ENCODE measurements around the gene SESTD1. TPM values are rescaled to one million over a fixed set of nuclear protein-coding genes. Genes with fewer than 3 reads are reported as not detected.
"Not testable (repeated sequence)": the region's sequence is repeated elsewhere in the genome, so short reads cannot be mapped to it uniquely, and the experiment has no call there.

The SESTD1 gene
- total RNA-seq, 2 experiments from 2014 or later: 4.0 to 7.7 TPM

DNA sequence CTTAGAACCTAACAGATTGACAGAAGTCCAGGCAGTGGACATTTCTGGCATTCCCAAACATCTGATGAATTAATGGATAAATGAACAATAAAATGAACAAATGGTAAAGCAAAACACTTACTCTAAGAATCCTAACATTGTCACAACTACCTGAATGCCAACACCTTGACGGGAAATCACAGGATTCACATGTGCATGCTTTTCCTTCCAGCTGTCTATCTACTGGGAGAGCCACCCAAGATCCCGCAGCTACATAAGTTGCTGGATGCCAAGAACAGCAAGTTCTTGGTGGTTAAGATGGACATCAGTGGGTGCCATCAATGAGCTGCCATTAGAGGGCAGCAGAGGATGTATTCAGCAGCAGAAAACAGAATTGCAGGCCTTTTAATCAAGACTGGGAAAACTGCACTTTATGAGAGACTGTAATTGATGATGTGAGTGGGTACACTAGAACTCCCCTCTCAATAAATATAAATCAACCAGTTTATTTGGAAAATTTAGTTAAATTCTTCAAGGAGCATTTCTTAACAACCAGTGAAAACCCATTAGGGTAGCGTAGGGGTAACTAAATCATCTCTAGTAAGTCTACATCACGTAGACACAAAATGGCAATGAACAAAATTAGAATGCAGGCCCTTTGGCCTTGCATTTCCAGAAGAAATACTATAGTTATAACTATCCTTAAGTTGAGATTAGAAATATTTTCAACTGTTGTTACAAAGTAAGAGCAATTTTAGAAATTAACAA is 45.6 kb downstream of the SESTD1 start:
- Mint-ChIP-seq H3K36me3 (no peaks in the 10 kb centered on the region), H3K9me3 (ENCODE audit: low read depth) (no peaks in the 10 kb centered on the region), H3K27me3 (no peaks in the 10 kb centered on the region), H3K4me3 (no peak overlapping the region), H3K4me1 (no peaks in the 10 kb centered on the region), H3K27ac (no peak overlapping the region)
- CTCF ChIA-PET: interaction anchor here (0.6 to 1.4 kb wide), 2 partner anchors 30 to 249 kb away, joined by 3 read pairs; no protein-coding TSS in a partner anchor
- no peak for ATAC-seq
- DNase-seq: peak; percentile 53

DNA sequence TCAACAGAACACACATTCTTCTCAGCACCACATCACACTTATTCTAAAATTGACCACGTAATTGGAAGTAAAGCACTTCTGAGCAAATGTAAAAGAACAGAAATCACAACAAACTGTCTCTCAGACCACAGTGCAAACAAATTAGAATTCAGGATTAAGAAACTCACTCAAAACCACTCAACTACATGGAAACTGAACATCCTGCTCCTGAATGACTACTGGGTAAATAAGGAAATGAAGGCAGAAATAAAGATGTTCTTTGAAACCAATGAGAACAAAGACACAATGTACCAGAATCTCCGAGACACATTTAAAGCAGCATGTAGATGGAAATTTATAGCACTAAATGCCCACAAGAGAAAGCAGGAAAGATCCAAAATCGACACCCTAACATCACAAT is 50.0 kb downstream of the SESTD1 start:
- H3K4me1 Mint-ChIP-seq; H3K36me3 Mint-ChIP-seq; CTCF ChIA-PET; DNase-seq; H3K4me3 Mint-ChIP-seq; H3K9me3 Mint-ChIP-seq (ENCODE audit: low read depth); H3K27ac Mint-ChIP-seq; H3K27me3 Mint-ChIP-seq; ATAC-seq: not testable (repeated sequence)

DNA sequence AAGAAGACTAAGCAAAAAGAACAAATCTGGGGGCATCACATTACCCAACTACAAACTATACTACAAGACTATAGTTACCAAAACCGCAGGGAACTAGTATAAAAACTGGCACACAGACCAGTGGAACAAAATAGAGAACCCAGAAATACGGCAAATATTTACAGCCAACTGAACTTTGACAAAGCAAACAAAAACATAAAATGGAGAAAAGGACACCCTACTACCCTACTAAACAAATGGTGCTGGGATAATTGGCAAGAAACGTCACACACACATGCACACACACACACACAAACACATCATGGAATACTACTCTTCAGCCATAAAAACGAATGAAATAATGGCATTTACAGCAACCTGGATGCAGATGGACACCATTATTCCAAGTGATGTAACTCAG is 53.3 kb downstream of the SESTD1 start:
- no peaks in the 10 kb centered on the region for H3K36me3 Mint-ChIP-seq
- H3K4me3 Mint-ChIP-seq: no peak overlapping the region
- H3K27ac Mint-ChIP-seq: no peak overlapping the region
- ATAC-seq (no peak), DNase-seq (no peak)
- CTCF ChIA-PET: no interaction called here
- H3K4me1 Mint-ChIP-seq: no peaks in the 10 kb centered on the region
- no peaks in the 10 kb centered on the region for H3K27me3 Mint-ChIP-seq
- H3K9me3 Mint-ChIP-seq (ENCODE audit: low read depth): no peaks in the 10 kb centered on the region

DNA sequence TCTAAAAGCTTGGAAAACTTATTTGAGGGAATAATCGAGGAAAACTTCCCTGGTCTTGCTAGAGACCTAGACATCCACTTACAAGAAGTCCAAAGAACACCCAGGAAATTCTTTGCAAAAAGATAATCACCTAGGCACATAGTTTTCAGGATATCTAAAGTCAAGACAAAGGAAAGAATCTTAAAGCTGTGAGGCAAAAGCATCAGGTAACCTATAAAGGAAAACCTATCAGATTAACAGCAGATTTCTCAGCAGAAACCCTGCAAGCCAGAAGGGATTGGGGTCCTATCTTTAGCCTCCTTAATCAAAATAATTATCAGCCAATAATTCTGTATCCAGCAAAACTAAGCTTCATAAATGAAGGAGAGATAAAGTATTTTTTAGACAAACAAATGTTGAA is 56.4 kb downstream of the SESTD1 start:
- H3K4me3 Mint-ChIP-seq; H3K9me3 Mint-ChIP-seq (ENCODE audit: low read depth); DNase-seq; H3K27me3 Mint-ChIP-seq; ATAC-seq; H3K36me3 Mint-ChIP-seq; H3K4me1 Mint-ChIP-seq; CTCF ChIA-PET; H3K27ac Mint-ChIP-seq: not testable (repeated sequence)

DNA sequence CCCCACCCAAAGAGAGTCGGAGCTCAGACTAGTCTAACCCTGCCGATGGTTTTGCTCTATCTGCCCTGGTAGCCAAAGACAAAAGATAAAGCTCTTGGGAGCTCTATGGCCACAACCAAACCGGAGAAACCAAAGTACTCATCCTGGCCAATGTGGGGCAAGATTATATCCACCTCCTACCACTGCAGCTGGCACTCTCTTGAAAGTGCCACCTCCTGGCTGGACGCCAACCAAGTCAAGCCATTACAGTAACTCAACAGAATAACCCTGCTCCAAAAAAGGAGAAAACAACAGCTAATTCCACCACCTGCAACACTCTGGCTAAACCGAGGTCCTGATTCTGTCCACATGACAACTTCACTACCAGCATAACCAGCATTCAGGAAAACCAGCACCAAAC is 57.6 kb downstream of the SESTD1 start:
- CTCF ChIA-PET: no interaction called here
- Mint-ChIP-seq H3K9me3 (ENCODE audit: low read depth) (peaks cover 8% of the 10 kb centered on the region), H3K27me3 (no peaks in the 10 kb centered on the region), H3K4me1 (no peaks in the 10 kb centered on the region), H3K36me3 (peaks cover 4% of the 10 kb centered on the region), H3K27ac (no peak overlapping the region), H3K4me3 (no peak overlapping the region)
- DNase-seq: no peak
- ATAC-seq: no peak

DNA sequence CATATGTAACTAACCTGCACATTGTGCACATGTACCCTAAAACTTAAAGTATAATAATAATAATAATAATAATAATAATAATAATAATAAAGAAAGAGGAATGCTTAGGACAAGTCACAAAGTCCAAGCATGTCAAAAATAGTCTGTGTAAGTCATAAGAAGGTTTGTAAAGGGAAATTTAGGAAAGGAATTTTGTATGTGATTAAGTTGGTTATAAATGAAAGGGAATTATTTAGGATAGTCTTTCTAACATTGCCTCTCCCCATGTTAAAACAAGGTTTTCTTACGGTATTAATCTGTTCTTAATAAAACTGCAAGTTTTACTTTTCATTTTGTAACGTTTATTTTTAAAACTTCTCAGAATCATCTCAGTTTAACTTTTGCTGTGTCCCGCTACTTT is 62.8 kb downstream of the SESTD1 start:
- Mint-ChIP-seq H3K4me3 (no peak overlapping the region), H3K9me3 (ENCODE audit: low read depth) (peaks cover 15% of the 10 kb centered on the region), H3K27me3 (no peaks in the 10 kb centered on the region), H3K27ac (no peak overlapping the region), H3K36me3 (peaks cover 4% of the 10 kb centered on the region), H3K4me1 (no peaks in the 10 kb centered on the region)
- DNase-seq (no peak), ATAC-seq (no peak)
- CTCF ChIA-PET: no interaction called here

DNA sequence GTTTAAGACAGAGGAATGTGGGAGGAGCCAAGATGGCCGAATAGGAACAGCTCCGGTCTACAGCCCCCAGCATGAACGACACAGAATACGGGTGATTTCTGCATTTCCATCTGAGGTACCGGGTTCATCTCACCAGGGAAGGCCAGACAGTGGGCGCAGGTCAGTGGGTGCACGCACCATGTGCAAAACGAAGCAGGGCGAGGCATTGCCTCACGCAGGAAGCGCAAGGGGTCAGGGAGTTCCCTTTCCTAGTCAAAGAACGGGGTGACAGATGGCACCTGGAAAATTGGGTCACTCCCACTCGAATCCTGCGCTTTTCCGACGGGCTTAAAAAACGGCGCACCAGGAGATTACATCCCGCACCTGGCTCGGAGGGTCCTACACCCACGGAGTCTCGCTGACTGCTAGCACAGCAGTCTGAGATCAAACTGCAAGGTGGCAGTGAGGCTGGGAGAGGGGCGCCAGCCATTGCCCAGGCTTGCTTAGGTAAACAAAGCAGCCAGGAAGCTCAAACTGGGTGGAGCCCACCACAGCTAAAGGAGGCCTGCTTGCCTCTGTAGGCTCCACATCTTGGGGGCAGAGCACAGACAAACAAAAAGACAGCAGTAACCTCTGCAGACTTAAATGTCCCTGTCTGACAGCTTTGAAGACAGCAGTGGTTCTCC is 68.6 kb downstream of the SESTD1 start:
- DNase-seq; H3K4me1 Mint-ChIP-seq; H3K27me3 Mint-ChIP-seq; H3K9me3 Mint-ChIP-seq (ENCODE audit: low read depth); H3K36me3 Mint-ChIP-seq; H3K4me3 Mint-ChIP-seq; ATAC-seq; CTCF ChIA-PET; H3K27ac Mint-ChIP-seq: not testable (repeated sequence)

DNA sequence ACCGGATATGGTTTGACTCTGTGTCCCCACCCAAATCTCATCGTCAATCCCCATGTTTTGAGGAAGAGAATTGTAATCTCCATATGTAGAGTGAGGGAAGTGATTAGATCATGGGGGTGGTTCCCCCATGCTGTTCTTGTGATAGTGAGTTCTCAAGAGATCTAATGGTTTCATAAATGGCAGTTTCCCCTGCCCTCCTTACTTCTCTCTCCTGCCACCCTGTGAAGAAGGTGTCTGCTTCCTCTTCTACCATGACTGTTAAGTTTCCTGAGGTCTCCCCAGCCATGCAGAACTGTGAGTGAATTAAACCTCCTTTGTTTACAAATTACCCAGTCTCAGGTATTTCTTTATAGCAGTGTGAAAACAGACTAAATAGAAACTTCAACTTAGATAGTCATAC is 69.5 kb downstream of the SESTD1 start:
- Mint-ChIP-seq H3K36me3 (no peaks in the 10 kb centered on the region), H3K27me3 (no peaks in the 10 kb centered on the region), H3K9me3 (ENCODE audit: low read depth) (peaks cover 3% of the 10 kb centered on the region), H3K4me3 (no peak overlapping the region), H3K4me1 (no peaks in the 10 kb centered on the region), H3K27ac (no peak overlapping the region)
- DNase-seq (no peak), ATAC-seq (no peak)
- CTCF ChIA-PET: no interaction called here

DNA sequence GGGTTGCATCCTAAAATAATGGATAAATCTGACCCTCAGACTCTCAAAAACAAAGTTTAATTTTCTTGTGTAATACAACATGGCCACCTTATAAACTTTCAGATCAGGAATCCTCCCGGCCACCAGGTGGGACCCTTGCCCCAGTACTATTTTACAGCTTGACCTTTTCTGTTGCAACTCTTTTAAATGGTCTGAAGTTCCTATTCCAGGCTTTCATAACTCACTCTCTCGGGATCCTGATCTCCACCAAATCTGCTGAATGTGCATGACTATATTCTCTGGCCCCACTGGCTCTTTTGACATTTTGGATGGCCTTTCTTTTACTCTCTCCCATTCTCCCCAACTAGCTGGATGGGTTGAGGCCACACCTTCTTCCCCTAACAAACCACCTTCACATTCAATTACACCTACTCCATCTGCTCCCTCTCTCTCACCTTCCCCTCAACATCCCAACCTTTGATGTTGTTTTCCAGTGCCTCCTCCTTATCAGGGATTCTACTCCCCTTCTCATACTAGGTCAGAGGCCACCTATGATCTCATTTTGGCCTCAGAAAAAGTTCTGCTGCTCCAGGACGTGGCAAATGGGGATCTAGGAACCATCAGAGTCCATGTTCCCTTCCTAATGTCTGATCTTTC is 70.8 kb downstream of the SESTD1 start:
- H3K9me3 Mint-ChIP-seq (ENCODE audit: low read depth): peaks cover 3% of the 10 kb centered on the region
- H3K27ac Mint-ChIP-seq: no peak overlapping the region

DNA sequence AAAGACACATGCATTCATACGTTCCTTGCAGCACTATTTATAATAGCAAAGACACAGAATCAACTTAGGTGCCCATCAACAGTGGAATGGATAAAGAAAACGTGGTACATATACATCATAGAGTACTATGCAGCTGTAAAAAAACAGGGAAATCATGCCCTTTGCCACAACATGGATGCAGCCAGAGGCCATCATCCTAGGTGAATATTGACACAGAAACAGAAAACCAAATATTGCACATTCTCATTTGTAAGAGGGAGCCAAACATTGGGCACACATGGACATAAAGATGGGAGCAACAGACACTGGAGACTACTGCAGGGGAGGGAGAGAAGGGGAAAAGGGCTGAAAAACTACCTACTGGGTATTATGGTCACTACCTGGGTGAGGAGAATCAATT is 73.5 kb downstream of the SESTD1 start:
- ATAC-seq (no peak), DNase-seq (no peak)
- Mint-ChIP-seq H3K4me3 (no peak overlapping the region), H3K36me3 (no peaks in the 10 kb centered on the region), H3K9me3 (ENCODE audit: low read depth) (peaks cover 5% of the 10 kb centered on the region), H3K4me1 (no peaks in the 10 kb centered on the region), H3K27me3 (no peaks in the 10 kb centered on the region), H3K27ac (no peak overlapping the region)
- CTCF ChIA-PET: no interaction called here

More for the DNA sequence above, 70.8 kb downstream of the SESTD1 start:
- Mint-ChIP-seq H3K36me3 (no peaks in the 10 kb centered on the region), H3K27me3 (no peaks in the 10 kb centered on the region), H3K4me3 (no peak overlapping the region), H3K4me1 (no peaks in the 10 kb centered on the region)
- DNase-seq: no peak
- no peak for ATAC-seq
- CTCF ChIA-PET: no interaction called here

DNA sequence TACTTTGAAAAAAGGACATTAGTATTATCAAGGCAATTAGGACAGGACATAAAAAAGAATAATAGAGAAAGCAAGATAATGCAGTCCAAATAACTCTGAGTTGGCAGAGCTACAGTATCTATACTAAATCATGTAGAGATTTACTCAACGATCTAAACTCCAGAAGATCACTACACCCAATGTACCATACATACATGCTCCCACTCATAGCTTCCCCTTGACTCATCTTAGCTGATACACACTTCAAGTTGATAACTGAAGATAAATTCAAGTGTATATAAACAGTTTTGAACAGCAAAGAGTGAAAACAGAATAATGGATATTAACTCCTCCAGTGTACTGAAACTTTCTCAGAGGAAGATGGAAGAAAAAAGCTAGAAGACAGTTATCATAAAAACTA is 78.5 kb downstream of the SESTD1 start:
- DNase-seq: no peak
- Mint-ChIP-seq H3K36me3 (no peaks in the 10 kb centered on the region), H3K27me3 (no peaks in the 10 kb centered on the region), H3K4me1 (no peaks in the 10 kb centered on the region), H3K9me3 (ENCODE audit: low read depth) (peaks cover 5% of the 10 kb centered on the region), H3K4me3 (no peak overlapping the region), H3K27ac (no peak overlapping the region)
- no peak for ATAC-seq
- CTCF ChIA-PET: no interaction called here

DNA sequence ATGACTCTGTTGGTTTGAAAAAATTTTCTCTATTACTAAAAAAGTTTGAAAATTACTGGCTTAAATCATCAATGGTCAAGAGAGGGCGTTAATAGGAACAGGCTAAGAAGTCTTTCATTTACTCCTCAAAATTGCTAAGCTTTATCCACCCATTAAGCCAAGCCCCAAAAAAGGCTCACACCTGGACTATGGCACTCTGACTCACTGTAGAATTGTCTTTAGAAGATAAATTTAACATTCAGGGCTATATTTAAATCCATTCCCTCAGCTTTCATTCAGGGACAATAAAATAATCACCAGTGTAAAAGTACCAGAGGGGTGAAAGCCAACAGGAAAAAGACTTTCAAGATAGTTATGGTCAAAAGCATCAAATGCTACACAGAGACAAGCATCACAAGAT is 80.0 kb downstream of the SESTD1 start:
- Mint-ChIP-seq H3K36me3 (no peaks in the 10 kb centered on the region), H3K9me3 (ENCODE audit: low read depth) (peaks cover 5% of the 10 kb centered on the region), H3K4me3 (no peak overlapping the region), H3K27ac (no peak overlapping the region), H3K4me1 (no peaks in the 10 kb centered on the region), H3K27me3 (no peaks in the 10 kb centered on the region)
- ATAC-seq (no peak), DNase-seq (no peak)
- CTCF ChIA-PET: no interaction called here

DNA sequence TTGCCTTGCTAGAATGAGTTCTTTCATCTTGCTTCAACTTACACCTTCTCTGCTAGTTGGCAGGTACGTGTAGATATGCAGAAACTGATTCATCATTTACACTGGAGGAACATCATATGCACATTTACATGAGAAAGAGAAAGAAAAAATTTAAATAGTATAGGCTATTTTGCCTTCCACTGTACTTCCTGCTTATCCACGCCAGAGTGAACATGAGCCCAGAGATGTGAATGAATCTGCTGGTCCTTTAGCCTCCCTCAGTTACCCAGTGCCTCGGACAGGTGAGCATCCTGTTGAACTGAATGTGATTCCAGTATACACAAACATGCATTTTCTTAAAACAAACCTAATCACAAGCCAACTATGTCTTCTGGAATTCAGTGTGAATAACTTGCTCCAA is 83.6 kb downstream of the SESTD1 start:
- H3K4me1 Mint-ChIP-seq: no peaks in the 10 kb centered on the region
- CTCF ChIA-PET: no interaction called here
- H3K36me3 Mint-ChIP-seq: no peaks in the 10 kb centered on the region

DNA sequence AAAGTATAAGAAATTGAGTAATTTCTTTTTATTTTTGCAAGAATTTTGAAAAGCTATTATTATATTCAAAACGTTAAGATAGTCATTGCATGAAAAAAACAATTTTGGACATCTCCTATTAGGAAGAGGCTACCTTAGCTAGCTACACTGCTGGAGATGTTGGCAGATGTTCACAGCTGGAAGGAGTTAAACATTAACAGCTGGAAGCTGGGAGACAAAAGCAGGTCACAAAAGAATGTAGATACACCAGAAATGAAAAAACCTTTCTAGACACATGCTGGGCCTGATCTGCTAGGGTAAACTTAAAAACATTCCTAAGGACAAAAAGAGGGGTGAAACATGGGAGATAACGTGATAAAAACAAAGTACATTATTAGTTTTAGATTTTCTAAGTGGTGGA is 84.4 kb downstream of the SESTD1 start:
- DNase-seq (no peak), ATAC-seq (no peak)
- Mint-ChIP-seq H3K27me3 (no peaks in the 10 kb centered on the region), H3K4me1 (no peaks in the 10 kb centered on the region), H3K4me3 (no peak overlapping the region), H3K27ac (no peak overlapping the region), H3K36me3 (no peaks in the 10 kb centered on the region), H3K9me3 (ENCODE audit: low read depth) (no peaks in the 10 kb centered on the region)
- CTCF ChIA-PET: no interaction called here

More for the DNA sequence above, 83.6 kb downstream of the SESTD1 start:
- no peak for DNase-seq
- Mint-ChIP-seq H3K4me3 (no peak overlapping the region), H3K27ac (no peak overlapping the region), H3K27me3 (no peaks in the 10 kb centered on the region), H3K9me3 (ENCODE audit: low read depth) (no peaks in the 10 kb centered on the region)
- no peak for ATAC-seq

Data from activated CD8-positive, alpha-beta memory T cell treated with anti-CD3 and anti-CD28 coated beads, Interleukin-2, amount 10 ng/mL, durations not matched to agents 7 days and 5 days (primary cell).